Endothelial cell of umbilical vein (primary cell): Measurements from ENCODE around the gene EFCAB5. TPM values are rescaled to one million over a fixed set of nuclear protein-coding genes. Genes with fewer than 3 reads are reported as not detected.

Source experiments
- BruUV-seq: library from RNA; stranded (reverse); fragments of 400-500 nt; replicated peaks from 2 replicates; lab custom pipeline; 2021; lab: Mats Ljungman, UMichigan
- CTCF ChIA-PET: fragments of 300-600, 350-600 bp; sonication (Branson Sonifier 250); formaldehyde crosslinking; loops from one replicate; lab custom pipeline; 2021; ENCODE audit warnings: antibody characterized with exemption, inconsistent platforms; lab: Charles Lee
- POLR2A ChIA-PET: fragments of 300-600, 350-600 bp; sonication (Branson Sonifier 250); formaldehyde crosslinking; loops from one replicate; lab custom pipeline; 2021; ENCODE audit warnings: antibody characterized with exemption, inconsistent platforms; lab: Charles Lee
- DNase-seq: peaks from one replicate; pipeline ENCODE4 v3.0.0-alpha.2; 2011; ENCODE audit warnings: low read depth, low spot score
- FAIRE-seq: peaks from 2 replicates; lab custom pipeline; 2011; peaks lifted over from hg19 to GRCh38; lab: Jason Lieb, UNC
- H2AFZ ChIP-seq: 2 replicates; pipeline ENCODE4 v1.6.0; 2012; ENCODE audit warnings: low read depth, low read length, control low read depth, inconsistent platforms
- H3K27ac ChIP-seq: 2 replicates; pipeline ENCODE4 v1.5.1; 2011; ENCODE audit warnings: low read depth, mild to moderate bottlenecking, control low read depth, low read length, moderate library complexity; ENCODE audit not compliant: insufficient read depth
- H3K27me3 ChIP-seq, 2 experiments: 2 replicates each; pipeline versions ENCODE4 v1.6.0 to v1.6.1; 2011; ENCODE audit warnings: low read length in 2 of 2, mixed read lengths in 1 of 2; ENCODE audit not compliant: control insufficient read depth in 2 of 2, insufficient read depth in 2 of 2
- H3K36me3 ChIP-seq, 2 experiments: 2 replicates in 1 of 2; 3 replicates in 1 of 2; pipeline ENCODE4 v1.5.1; 2011; ENCODE audit warnings: low read length in 2 of 2, mild to moderate bottlenecking in 1 of 2, moderate library complexity in 1 of 2; ENCODE audit not compliant: control insufficient read depth in 2 of 2, insufficient read depth in 2 of 2; ENCODE audit errors: extremely low read depth in 1 of 2
- H3K4me1 ChIP-seq: 3 replicates; pipeline ENCODE4 v1.5.1; 2011; ENCODE audit warnings: mild to moderate bottlenecking, low read length; ENCODE audit not compliant: control insufficient read depth, insufficient read depth; ENCODE audit errors: extremely low read depth
- H3K4me2 ChIP-seq: 2 replicates; pipeline ENCODE4 v1.6.1; 2011; ENCODE audit warnings: low read length, control low read depth, mixed read lengths; ENCODE audit not compliant: insufficient read depth
- H3K4me3 ChIP-seq, 3 experiments: fragments of 200-600 bp in 1 of 3; sonication (generic), shearing (Covaris generic) in 1 of 3; replicated peaks in 1 of 3; 2 replicates each; pipeline ENCODE4 v1.5.1; 2011 to 2016; ENCODE audit warnings: control low read depth in 3 of 3, low read length in 3 of 3, mild to moderate bottlenecking in 2 of 3, inconsistent platforms in 1 of 3, low read depth in 1 of 3, moderate library complexity in 1 of 3; ENCODE audit not compliant: insufficient read depth in 1 of 3
- H3K79me2 ChIP-seq: 2 replicates; pipeline ENCODE4 v1.6.0; 2012; ENCODE audit warnings: low read length, inconsistent platforms; ENCODE audit not compliant: control insufficient read depth, insufficient read depth
- H3K9ac ChIP-seq: replicated peaks from 2 replicates; pipeline ENCODE3; 2011; ENCODE audit warnings: low read length, control low read depth; ENCODE audit not compliant: insufficient read depth; ENCODE audit errors: extremely low read depth
- H3K9me1 ChIP-seq: replicated peaks from 3 replicates; pipeline ENCODE4 v1.6.0; 2011; ENCODE audit warnings: mild to moderate bottlenecking, low read length; ENCODE audit not compliant: control insufficient read depth, insufficient read depth; ENCODE audit errors: extremely low read depth
- H3K9me3 ChIP-seq: replicated peaks from 2 replicates; pipeline ENCODE4 v1.5.1; 2012; ENCODE audit warnings: low read length, inconsistent platforms; ENCODE audit not compliant: control insufficient read depth, insufficient read depth
- H4K20me1 ChIP-seq: replicated peaks from 2 replicates; pipeline ENCODE3; 2011; ENCODE audit warnings: mild to moderate bottlenecking, low read length; ENCODE audit not compliant: control insufficient read depth, insufficient read depth; ENCODE audit errors: extremely low read depth
- CTCF ChIP-seq, 2 donors: IDR thresholded peaks; 1 replicate in 1 of 2; 2 replicates in 1 of 2; pipeline ENCODE4 v1.5.1; 2011; ENCODE audit warnings: low read length in 2 of 2, mild to moderate bottlenecking in 2 of 2, moderate library complexity in 2 of 2, control low read depth in 1 of 2, inconsistent platforms in 1 of 2, low read depth in 1 of 2; ENCODE audit not compliant: insufficient read depth in 1 of 2; ENCODE audit errors: extremely low read depth in 1 of 2
- EZH2 ChIP-seq: IDR thresholded peaks from 2 replicates; pipeline ENCODE4 v1.6.1; 2012; ENCODE audit warnings: borderline replicate concordance, low read depth, mild to moderate bottlenecking, moderate library complexity, low read length, inconsistent platforms; ENCODE audit not compliant: severe bottlenecking
- FOS ChIP-seq: IDR thresholded peaks from 2 replicates; pipeline ENCODE4 v1.6.1; 2011; ENCODE audit warnings: mild to moderate bottlenecking, low read length, moderate library complexity, borderline replicate concordance; ENCODE audit not compliant: insufficient read depth
- GATA2 ChIP-seq: IDR thresholded peaks from 2 replicates; pipeline ENCODE4 v1.7.0; 2011; ENCODE audit warnings: low read depth, mild to moderate bottlenecking, moderate library complexity, mixed read lengths, low read length; ENCODE audit not compliant: insufficient read length, insufficient read depth
- JUN ChIP-seq: IDR thresholded peaks from 2 replicates; pipeline ENCODE4 v1.6.1; 2011; ENCODE audit warnings: borderline replicate concordance, low read depth; ENCODE audit not compliant: insufficient read length, insufficient read depth
- MAX ChIP-seq: IDR thresholded peaks from 2 replicates; pipeline ENCODE4 v1.6.1; 2011; ENCODE audit not compliant: insufficient read depth, insufficient read length
- MYC ChIP-seq: IDR thresholded peaks from one replicate; pipeline ENCODE4 v1.6.1; 2011; ENCODE audit warnings: mild to moderate bottlenecking, low read depth, low read length
- POLR2A ChIP-seq: IDR thresholded peaks from 2 replicates; pipeline ENCODE4 v1.6.1; 2012; ENCODE audit warnings: low read depth, mild to moderate bottlenecking, control low read depth, low read length
- dilution Hi-C: fragments of 300-500 bp; cut with MboI; formaldehyde crosslinking; loops from one replicate; pipeline ENCODE4 v1.15.0; 2019; ENCODE audit warnings: low sequenced_read_pairs; ENCODE audit not compliant: extremely low pct_ligation_motif_present
- intact Hi-C: fragments of 100-400 bp; cut with micrococcal nuclease; formaldehyde crosslinking; loops from one replicate; pipeline ENCODE4 v1.10.0; 2022
- polyA plus RNA-seq, 4 experiments: library from polyadenylated mRNA; depleted of rRNA in 3 of 4; stranded (reverse) in 3 of 4; unstranded in 1 of 4; fragments of >200 nt; gene quantifications; 2 replicates each; pipeline versions ENCODE4 v1.2.1 to v1.2.3, GENCODE V29; 2011 to 2012; ENCODE audit warnings: missing spikeins in 1 of 4
- total RNA-seq: library from RNA; stranded (reverse); gene quantifications from 2 replicates; pipeline ENCODE4 v1.2.3, GENCODE V29; 2021

EFCAB5 gene
- total and polyA plus RNA-seq, 2 donors (not counting 3 experiments of a cell fraction or from before 2014, with no cell fraction given), result 0.04 to 0.40 TPM

- POLR2A ChIA-PET, result no interaction called here
- H3K9ac ChIP-seq, result no peak overlapping the region
- FAIRE-seq (no peak), DNase-seq (no peak)
- H3K27ac ChIP-seq, result no peak overlapping the region
- intact Hi-C loops (no loop called here), dilution Hi-C loops (no loop called here)
- H3K4me3 ChIP-seq, result no peak overlapping the region
- no peak overlapping the region for H2AFZ ChIP-seq
- TF ChIP-seq MYC (no peak), FOS (no peak), POLR2A (no peak), GATA2 (no peak), EZH2 (no peak), MAX (no peak), JUN (no peak), CTCF (IDR thresholded peaks at IDR 0.05; ENCODE audit: extremely low read depth in 1 of 2, insufficient read depth in 1 of 2, low read depth in 1 of 2, low read length in 2 of 2) (no peak)
- no peaks in the 10 kb centered on the region for H3K4me1 ChIP-seq
- no peaks in the 10 kb centered on the region for H3K9me3 ChIP-seq
- H3K79me2 ChIP-seq, result no peaks in the 10 kb centered on the region
- BruUV-seq, result no TSS peak
- no peaks in the 10 kb centered on the region for H3K36me3 ChIP-seq
- peaks cover 6 to 27% of the 10 kb centered on the region in 2 experiments for H3K27me3 ChIP-seq
- H3K4me2 ChIP-seq, result no peak overlapping the region
- no peaks in the 10 kb centered on the region for H3K9me1 ChIP-seq
- CTCF ChIA-PET, result interaction anchor here (1.3 to 1.8 kb wide), 3 partner anchors 31 to 42 kb away, joined by 4 to 7 read pairs (median 4); no protein-coding TSS in a partner anchor
- no peaks in the 10 kb centered on the region for H4K20me1 ChIP-seq
Observed at GRCh38 chr17:30062372-30062771, 120.9 kb downstream of the EFCAB5 start.
